Breast epithelium (tissue), 4 donors: Measurements from ENCODE around the gene LHFPL2. TPM values are rescaled to one million over a fixed set of nuclear protein-coding genes. Genes with fewer than 3 reads are reported as not detected.
A peak's percentile ranks its signal among the peaks of the same experiment; 100 is the strongest.

Source experiments
- DNase-seq, 2 donors: peaks; one replicate each; pipeline ENCODE4 v3.0.0-alpha.2; 2019; ENCODE audit warnings: low spot score in 2 of 2
- H3K27ac ChIP-seq, 2 donors: fragments of 200-600 bp; sonication (generic) in 1 of 2; one replicate each; pipeline ENCODE4 v1.5.1; 2016 to 2019; ENCODE audit warnings: mild to moderate bottlenecking in 1 of 2
- H3K27me3 ChIP-seq, 2 donors: fragments of 200-600 bp; sonication (generic) in 1 of 2; one replicate each; pipeline versions ENCODE4 v1.5.1 to v1.6.0; 2017 to 2019; ENCODE audit warnings: control low read depth in 1 of 2, mild to moderate bottlenecking in 1 of 2
- H3K36me3 ChIP-seq: fragments of 200-600 bp; one replicate; pipeline ENCODE4 v1.5.1; 2019
- H3K4me1 ChIP-seq, 2 donors: fragments of 200-600 bp; sonication (generic); one replicate each; pipeline ENCODE4 v1.5.1; 2016 to 2019; ENCODE audit warnings: control low read depth in 1 of 2
- H3K4me3 ChIP-seq, 3 donors: fragments of 200-600 bp; sonication (generic); 1 replicate in 2 of 3; 2 replicates in 1 of 3; pipeline ENCODE4 v1.5.1; 2016 to 2019; ENCODE audit warnings: mild to moderate bottlenecking in 3 of 3, moderate library complexity in 2 of 3
- H3K9me3 ChIP-seq, 2 donors: fragments of 200-600 bp; sonication (generic) in 1 of 2; one replicate each; pipeline ENCODE4 v1.5.1; 2016 to 2019; ENCODE audit warnings: control low read depth in 1 of 2
- POLR2A ChIP-seq: fragments of 450-650 bp; IDR thresholded peaks from one replicate; pipeline ENCODE4 v1.6.1; 2016; ENCODE audit warnings: antibody characterized with exemption, mild to moderate bottlenecking, moderate library complexity
- POLR2AphosphoS5 ChIP-seq, 3 donors: sonication (generic); formaldehyde crosslinking; IDR thresholded peaks; one replicate each; pipeline ENCODE4 v1.6.1; 2017; ENCODE audit warnings: antibody characterized with exemption in 3 of 3
- intact Hi-C: fragments of 100-400 bp; cut with DNase I; formaldehyde crosslinking; loops from one replicate; pipeline ENCODE4 v1.15.1; 2023; ENCODE audit warnings: low total_unique reads
- total RNA-seq, 3 donors: library from RNA; depleted of rRNA; stranded (reverse); fragments of >200 nt; gene quantifications; one replicate each; pipeline ENCODE4 v1.1.0, GENCODE V29; 2016
- TF ChIP-seq, protein P1 (sequence below), 3 donors: fragments of 450-650 bp; IDR thresholded peaks; one replicate each; pipeline ENCODE4 v1.5.1; 2016 to 2017; ENCODE audit warnings: antibody characterized with exemption in 3 of 3, mild to moderate bottlenecking in 3 of 3, moderate library complexity in 3 of 3

The LHFPL2 gene
- total RNA-seq, 3 donors from 2014 or later, result 36.8 to 61.8 (median 41.3) TPM

DNA sequence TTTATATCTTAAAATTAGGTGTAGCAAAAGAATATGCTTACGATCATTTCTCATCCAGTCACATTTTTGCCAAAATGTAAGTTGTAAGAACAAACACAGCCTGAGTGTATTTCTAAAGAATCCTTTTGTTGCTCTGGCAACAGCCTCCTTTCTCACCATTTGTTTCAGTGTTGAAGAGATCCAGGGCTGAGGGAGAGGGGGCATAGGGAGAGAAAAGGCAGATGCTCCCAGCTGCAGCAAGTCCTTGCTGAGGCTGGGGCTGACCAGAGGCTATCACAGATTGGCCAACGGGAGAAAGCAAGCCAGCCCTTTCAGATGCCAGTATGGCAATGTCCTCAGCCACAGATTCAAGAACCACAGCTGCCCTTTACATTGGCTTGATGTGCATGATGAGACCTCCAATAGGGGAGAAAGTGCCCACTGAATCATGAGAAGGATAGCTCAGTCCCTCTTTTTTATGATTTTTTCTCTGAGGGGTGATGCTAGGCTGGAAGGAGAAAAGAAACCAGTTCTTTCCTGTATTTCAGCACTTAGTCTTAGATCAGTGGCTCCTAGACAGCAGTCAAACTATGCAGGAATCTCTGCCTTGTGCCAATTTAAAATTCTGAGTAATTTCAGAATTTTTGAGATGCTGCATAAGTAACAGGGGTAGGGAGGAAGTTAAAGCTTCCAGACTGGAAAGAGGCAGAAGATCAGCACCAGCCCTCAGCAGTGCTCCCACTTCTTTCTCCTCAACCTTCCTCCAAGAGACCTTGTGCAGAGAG lies 142.1 kb downstream of the LHFPL2 start:
- H3K36me3 ChIP-seq, result no peaks in the 10 kb centered on the region
- H3K27ac ChIP-seq, result peak overlapping the region; percentile 84 to 89
- H3K9me3 ChIP-seq, result no peaks in the 10 kb centered on the region
- peaks cover 8 to 35% of the 10 kb centered on the region in 2 donors for H3K4me1 ChIP-seq
- TF ChIP-seq, protein P1, sequence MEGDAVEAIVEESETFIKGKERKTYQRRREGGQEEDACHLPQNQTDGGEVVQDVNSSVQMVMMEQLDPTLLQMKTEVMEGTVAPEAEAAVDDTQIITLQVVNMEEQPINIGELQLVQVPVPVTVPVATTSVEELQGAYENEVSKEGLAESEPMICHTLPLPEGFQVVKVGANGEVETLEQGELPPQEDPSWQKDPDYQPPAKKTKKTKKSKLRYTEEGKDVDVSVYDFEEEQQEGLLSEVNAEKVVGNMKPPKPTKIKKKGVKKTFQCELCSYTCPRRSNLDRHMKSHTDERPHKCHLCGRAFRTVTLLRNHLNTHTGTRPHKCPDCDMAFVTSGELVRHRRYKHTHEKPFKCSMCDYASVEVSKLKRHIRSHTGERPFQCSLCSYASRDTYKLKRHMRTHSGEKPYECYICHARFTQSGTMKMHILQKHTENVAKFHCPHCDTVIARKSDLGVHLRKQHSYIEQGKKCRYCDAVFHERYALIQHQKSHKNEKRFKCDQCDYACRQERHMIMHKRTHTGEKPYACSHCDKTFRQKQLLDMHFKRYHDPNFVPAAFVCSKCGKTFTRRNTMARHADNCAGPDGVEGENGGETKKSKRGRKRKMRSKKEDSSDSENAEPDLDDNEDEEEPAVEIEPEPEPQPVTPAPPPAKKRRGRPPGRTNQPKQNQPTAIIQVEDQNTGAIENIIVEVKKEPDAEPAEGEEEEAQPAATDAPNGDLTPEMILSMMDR (IDR thresholded peaks at IDR 0.05), result no peak
- TF ChIP-seq POLR2AphosphoS5 (IDR thresholded peaks at IDR 0.05) (no peak), POLR2A (no peak)
- no peak overlapping the region for H3K4me3 ChIP-seq
- intact Hi-C loops, result no loop called here
- H3K27me3 ChIP-seq, result no peaks in the 10 kb centered on the region
- no peak for DNase-seq

- no peak for DNase-seq
- Histone ChIP-seq H3K4me1 (peaks cover 8 to 35% of the 10 kb centered on the region in 2 donors), H3K36me3 (no peaks in the 10 kb centered on the region), H3K27ac (peak overlapping the region; percentile 84 to 89), H3K27me3 (no peaks in the 10 kb centered on the region), H3K4me3 (no peak overlapping the region), H3K9me3 (no peaks in the 10 kb centered on the region)
- TF ChIP-seq POLR2A (no peak), POLR2AphosphoS5 (IDR thresholded peaks at IDR 0.05) (no peak)
- TF ChIP-seq, protein P1 (IDR thresholded peaks at IDR 0.05), result no peak
- intact Hi-C loops, result no loop called here
These were observed 142.7 kb downstream of the LHFPL2 start for GRCh38 chr5:78505860-78506259.

- H3K27me3 ChIP-seq, result no peaks in the 10 kb centered on the region
- H3K4me1 ChIP-seq, result peaks cover 8 to 35% of the 10 kb centered on the region in 2 donors
- peak overlapping the region in 1 of 3 donors; percentile 2 for H3K4me3 ChIP-seq
- H3K36me3 ChIP-seq, result no peaks in the 10 kb centered on the region
- TF ChIP-seq POLR2AphosphoS5 (IDR thresholded peaks at IDR 0.05) (peak; percentile 57 to 64 (median 62)), POLR2A (no peak)
- intact Hi-C loops, result no loop called here
- peak; percentile 76 to 86 for DNase-seq
- H3K9me3 ChIP-seq, result no peaks in the 10 kb centered on the region
- H3K27ac ChIP-seq, result peak overlapping the region; percentile 84 to 89
These were observed 143.6 kb downstream of the LHFPL2 start for GRCh38 chr5:78504704-78505677.

DNA sequence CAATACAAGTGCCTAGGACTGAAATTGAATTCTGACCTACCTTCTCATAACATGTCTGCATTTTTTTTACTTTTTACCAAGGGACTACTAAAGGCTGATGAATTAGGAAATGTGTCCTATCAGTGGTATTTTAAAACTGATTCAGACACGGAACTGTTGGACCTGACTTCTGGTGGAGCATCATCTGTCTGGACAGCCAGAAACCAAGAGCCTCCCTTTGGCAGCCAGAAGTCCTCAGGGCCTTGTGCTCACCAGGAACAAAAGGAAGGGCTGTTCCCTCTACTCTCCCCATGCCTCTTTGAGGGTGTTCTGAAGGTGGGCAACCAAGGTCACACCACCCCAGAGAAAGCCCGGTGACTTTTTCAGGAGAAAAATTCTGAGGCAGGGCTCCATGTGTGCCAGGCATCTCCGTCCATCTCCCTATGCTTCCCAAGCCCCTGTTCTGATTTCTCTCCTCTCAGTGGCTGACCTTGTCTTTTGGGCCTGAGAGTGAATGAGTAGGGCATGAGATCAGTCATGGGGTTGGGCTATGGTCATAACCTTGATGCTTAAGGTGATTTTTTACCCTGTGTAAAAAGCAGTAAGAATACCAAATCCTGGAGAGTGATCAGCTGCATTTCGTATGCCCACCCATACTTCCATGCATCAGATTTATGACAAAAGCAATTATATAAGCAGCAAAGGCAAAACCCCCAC lies 144.5 kb downstream of the LHFPL2 start:
- H3K4me1 ChIP-seq, result peaks cover 8 to 35% of the 10 kb centered on the region in 2 donors
- intact Hi-C loops, result no loop called here
- H3K27me3 ChIP-seq, result no peaks in the 10 kb centered on the region

More for the DNA sequence above, 144.5 kb downstream of the LHFPL2 start:
- DNase-seq, result no peak
- Histone ChIP-seq H3K9me3 (no peaks in the 10 kb centered on the region), H3K4me3 (no peak overlapping the region), H3K27ac (peak overlapping the region; percentile 84 to 89), H3K36me3 (no peaks in the 10 kb centered on the region)
- TF ChIP-seq POLR2AphosphoS5 (IDR thresholded peaks at IDR 0.05) (no peak), POLR2A (no peak)
- TF ChIP-seq, protein P1 (IDR thresholded peaks at IDR 0.05), result no peak
